ENCODE results near the gene RUNX3. TPM values are rescaled to one million over a fixed set of nuclear protein-coding genes. Genes with fewer than 3 reads are reported as not detected.

RUNX3 gene
- total RNA-seq, 1 experiment from 2014 or later = 1.5 TPM

GRCh38 chr1:24898909-24899439, 31.1 kb downstream of the RUNX3 start (continued):
- TF ChIP-seq IRF1 (CRISPR knock-in tag; IDR thresholded peaks at IDR 0.05) = no peak
- no peak for TF ChIP-seq HMGXB4 (CRISPR knock-in tag; IDR thresholded peaks at IDR 0.05)

- ATAC-seq = peak; percentile 93
- ChIA-PET CTCF (interaction anchor here (0.6 to 4.0 kb wide), 30 partner anchors 8 to 414 kb away, joined by 3 to 46 read pairs (median 6); partner anchors contain the start of gene RUNX3), POLR2A (interaction anchor here (0.7 kb wide), 1 partner anchor 337 kb away, joined by 4 read pairs; no protein-coding TSS in a partner anchor)
- TF ChIP-seq CREB1 (CRISPR knock-in tag; IDR thresholded peaks at IDR 0.05) = no peak
- TF ChIP-seq ZBTB43 (CRISPR knock-in tag; IDR thresholded peaks at IDR 0.05) = no peak
- peak; percentile 71 for TF ChIP-seq CTCF (IDR thresholded peaks at IDR 0.05)
- TF ChIP-seq ZBTB21 (CRISPR knock-in tag; IDR thresholded peaks at IDR 0.05; ENCODE audit: borderline replicate concordance) = no peak
- TF ChIP-seq SMAD3 (CRISPR knock-in tag; IDR thresholded peaks at IDR 0.05; ENCODE audit: borderline replicate concordance) = no peak
- TF ChIP-seq HMGXB4 (CRISPR knock-in tag; IDR thresholded peaks at IDR 0.05) = no peak
- no peak for TF ChIP-seq JAZF1 (CRISPR knock-in tag; IDR thresholded peaks at IDR 0.05)
- H3K4me1 Mint-ChIP-seq = peaks cover 7% of the 10 kb centered on the region
- H3K27me3 Mint-ChIP-seq (ENCODE audit: low read depth) = no peaks in the 10 kb centered on the region
- H3K36me3 Mint-ChIP-seq = no peaks in the 10 kb centered on the region
- no peak overlapping the region for H3K27ac Mint-ChIP-seq
- H3K4me3 Mint-ChIP-seq = no peak overlapping the region
- peak; percentile 79 for DNase-seq (ENCODE audit: low spot score)
- peaks cover under 1% of the 10 kb centered on the region; the same call in 1 of the 2 replicates for H3K9me3 Mint-ChIP-seq
These were observed 31.7 kb downstream of the RUNX3 start for GRCh38 chr1:24898152-24898908.

GRCh38 chr1:24897263-24898151, 32.6 kb downstream of the RUNX3 start:
- POLR2A ChIA-PET = interaction anchor here (0.7 kb wide), 1 partner anchor 336 kb away, joined by 4 read pairs; no protein-coding TSS in a partner anchor
- H3K4me1 Mint-ChIP-seq = peaks cover 7% of the 10 kb centered on the region

More at GRCh38 chr1:24897263-24898151, 32.6 kb downstream of the RUNX3 start:
- Mint-ChIP-seq H3K27ac (no peak overlapping the region), H3K9me3 (peaks cover 8% of the 10 kb centered on the region), H3K4me3 (no peak overlapping the region), H3K27me3 (ENCODE audit: low read depth) (peaks cover 5% of the 10 kb centered on the region), H3K36me3 (peaks cover 7% of the 10 kb centered on the region)
- TF ChIP-seq FOXP4 (CRISPR knock-in tag; IDR thresholded peaks at IDR 0.05) = no peak
- DNase-seq (ENCODE audit: low spot score) = no peak
- CTCF ChIA-PET = interaction anchor here (0.6 to 4.0 kb wide), 23 partner anchors 9 to 413 kb away, joined by 3 to 46 read pairs (median 7); partner anchors contain the start of gene RUNX3
- no peak for ATAC-seq

Measured in WTC11 (cell line).